Heart right ventricle (tissue), 16 donors: Measurements from ENCODE around the gene CNKSR2. TPM values are rescaled to one million over a fixed set of nuclear protein-coding genes. Genes with fewer than 3 reads are reported as not detected.

Experiments used
- ATAC-seq, 8 donors: fragments of 200-7000 bp; cut with Tn5 transposase; one replicate each; pipeline ENCODE4 v1.9.1; 2020; ENCODE audit warnings: mild to moderate bottlenecking in 8 of 8, moderate library complexity in 8 of 8, moderate number of reproducible peaks in 1 of 8
- DNase-seq, 2 donors: peaks; one replicate each; pipeline ENCODE4 v3.0.0-alpha.2; 2020
- H3K27ac ChIP-seq, 10 donors: fragments of 200-600 bp; sonication (generic) in 2 of 10; one replicate each; pipeline versions ENCODE4 v1.5.0 to v1.8.0; 2020 to 2022; ENCODE audit warnings: mild to moderate bottlenecking in 3 of 10
- H3K27me3 ChIP-seq, 7 donors: fragments of 200-600 bp; one replicate each; pipeline ENCODE4 v1.8.0; 2021 to 2022; ENCODE audit warnings: mild to moderate bottlenecking in 2 of 7
- H3K36me3 ChIP-seq, 9 donors: fragments of 200-600 bp; sonication (generic) in 1 of 9; one replicate each; pipeline versions ENCODE4 v1.5.0 to v1.8.0; 2020 to 2022; ENCODE audit warnings: mild to moderate bottlenecking in 2 of 9
- H3K4me1 ChIP-seq, 9 donors: fragments of 200-600 bp; sonication (generic) in 1 of 9; one replicate each; pipeline versions ENCODE4 v1.5.0 to v1.8.0; 2020 to 2022; ENCODE audit warnings: mild to moderate bottlenecking in 4 of 9
- H3K4me3 ChIP-seq, 10 donors: fragments of 200-600 bp; sonication (generic) in 2 of 10; one replicate each; pipeline versions ENCODE4 v1.5.0 to v1.8.0; 2020 to 2022; ENCODE audit warnings: mild to moderate bottlenecking in 7 of 10, moderate library complexity in 2 of 10
- H3K9me3 ChIP-seq, 11 donors: fragments of 200-600 bp in 10 of 11; sonication (generic) in 2 of 11; one replicate each; pipeline versions ENCODE4 v1.5.0 to v1.8.0; 2013 to 2022; ENCODE audit warnings: mild to moderate bottlenecking in 2 of 11, control low read depth in 1 of 11, moderate library complexity in 1 of 11
- WGBS, 2 donors: extraction: QIAGEN DNeasy Blood & Tissue Kit; methylation state at CpG; one replicate each; pipeline ENCODE4 v1.1.7; 2013; ENCODE audit warnings: inconsistent platforms in 1 of 2; 5-methylcytosine and 5-hydroxymethylcytosine counted together
- intact Hi-C, 10 donors: fragments of 100-400 bp; cut with DNase I; formaldehyde crosslinking; loops; one replicate each; pipeline versions ENCODE4 v1.11.1 to v1.14.2; 2022
- polyA plus RNA-seq, 2 donors: library from polyadenylated mRNA; stranded (reverse); fragments of 200-250 nt; gene quantifications; one replicate each; pipeline ENCODE4 v1.2.3, GENCODE V29; 2013
- total RNA-seq, 10 donors: library from RNA; stranded (reverse); fragmentation: NEBNext Ultra II Directional in 3 of 10; extraction: Animal tissue kit (Norgen Biotek cat#: 25700) in 3 of 10; gene quantifications; one replicate each; pipeline versions ENCODE4 v1.2.1 to v1.2.4, GENCODE V29; 2021 to 2023
- TF ChIP-seq, protein P1 (sequence below), 9 donors: fragments of 200-600 bp; sonication (generic) in 2 of 9; IDR thresholded peaks; one replicate each; pipeline versions ENCODE4 v1.5.0 to v1.8.0; 2021 to 2022; ENCODE audit warnings: antibody characterized with exemption in 9 of 9, mild to moderate bottlenecking in 5 of 9, moderate library complexity in 1 of 9
- donor health status: Arrhythmogenic right ventricular cardiomyopathy.
- donor health status: ischemic (EF 13 %, LVEDD 7.1; RV severe dilation, severe dysfunction).
- donor health status: healthy with polysubstance abuse.
- donor health status: DM: no; HTN: yes; CAD: no.
- donor health status: DM: no; HTN: no; CAD: no.
- donor health status: ischemic (EF 25% LVEDD 6.9; RV normal size, moderate dysfunction).
- donor health status: ischemic (EF 25% LVEDD 5.7; RV mildly dilated, moderate dysfunction).
- donor health status: healthy.
- donor health status: DM: yes; HTN: yes; CAD: no.
- donor health status: Ischemic cardiomyopathy.
- donor health status: ischemic (EF 35%, LVEDD 5.7; RV mildly dilated, moderate dysfunction).
- donor health status: nonischemic (EF 11% LVEDD 7.7; RV severe dilation, severe dysfunction).
- donor health status: DM: yes; HTN: yes; CAD: no.
- donor health status: PGD.
- donor health status: ischemic (EF 29% LVEDD 5.4; RV normal size, mild dysfunction).
- donor health status: nonischemic (EF 23%, LVEDD 6.1; RV moderate dilation, normal function).

The CNKSR2 gene
- total and polyA plus RNA-seq, 12 donors = 0.03 to 1.6 (median 0.44) TPM

GRCh38 chrX:21559417-21559816 is 185.2 kb downstream of the CNKSR2 start:
- Histone ChIP-seq H3K9me3 (no peaks in the 10 kb centered on the region), H3K4me3 (no peak overlapping the region), H3K36me3 (no peaks in the 10 kb centered on the region), H3K27ac (no peak overlapping the region), H3K27me3 (no peaks in the 10 kb centered on the region), H3K4me1 (no peaks in the 10 kb centered on the region)
- no peak for DNase-seq
- ATAC-seq = no peak
- TF ChIP-seq, protein P1, sequence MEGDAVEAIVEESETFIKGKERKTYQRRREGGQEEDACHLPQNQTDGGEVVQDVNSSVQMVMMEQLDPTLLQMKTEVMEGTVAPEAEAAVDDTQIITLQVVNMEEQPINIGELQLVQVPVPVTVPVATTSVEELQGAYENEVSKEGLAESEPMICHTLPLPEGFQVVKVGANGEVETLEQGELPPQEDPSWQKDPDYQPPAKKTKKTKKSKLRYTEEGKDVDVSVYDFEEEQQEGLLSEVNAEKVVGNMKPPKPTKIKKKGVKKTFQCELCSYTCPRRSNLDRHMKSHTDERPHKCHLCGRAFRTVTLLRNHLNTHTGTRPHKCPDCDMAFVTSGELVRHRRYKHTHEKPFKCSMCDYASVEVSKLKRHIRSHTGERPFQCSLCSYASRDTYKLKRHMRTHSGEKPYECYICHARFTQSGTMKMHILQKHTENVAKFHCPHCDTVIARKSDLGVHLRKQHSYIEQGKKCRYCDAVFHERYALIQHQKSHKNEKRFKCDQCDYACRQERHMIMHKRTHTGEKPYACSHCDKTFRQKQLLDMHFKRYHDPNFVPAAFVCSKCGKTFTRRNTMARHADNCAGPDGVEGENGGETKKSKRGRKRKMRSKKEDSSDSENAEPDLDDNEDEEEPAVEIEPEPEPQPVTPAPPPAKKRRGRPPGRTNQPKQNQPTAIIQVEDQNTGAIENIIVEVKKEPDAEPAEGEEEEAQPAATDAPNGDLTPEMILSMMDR (IDR thresholded peaks at IDR 0.05) = no peak
- intact Hi-C loops = no loop called here
- 54 to 58% methylated on average over 2 of the region's 2 CpGs for WGBS, 2 donors

DNA sequence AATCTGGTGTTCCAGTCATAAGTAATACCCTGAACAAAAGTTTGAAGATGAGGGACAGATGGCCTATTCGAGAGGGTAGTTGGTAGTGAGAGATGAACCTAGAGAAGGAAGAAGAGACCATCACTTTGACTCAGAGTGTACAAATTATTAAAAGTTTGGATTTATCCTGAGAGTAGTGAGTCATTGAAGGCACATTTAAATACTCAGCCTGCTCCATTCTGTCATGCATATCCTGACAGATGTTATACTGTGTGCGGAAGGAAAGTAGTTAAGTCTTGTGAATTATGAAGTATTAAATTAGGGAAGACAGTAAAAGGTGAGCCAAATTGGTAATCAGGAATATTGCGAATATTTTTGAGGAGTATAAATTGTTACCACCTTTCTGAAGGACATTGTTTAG is 190.8 kb downstream of the CNKSR2 start:
- no peak for ATAC-seq
- TF ChIP-seq, protein P1 (IDR thresholded peaks at IDR 0.05) = no peak
- no peak overlapping the region for H3K4me3 ChIP-seq
- intact Hi-C loops = no loop called here
- no peak for DNase-seq
- no peaks in the 10 kb centered on the region for H3K27me3 ChIP-seq
- no peaks in the 10 kb centered on the region for H3K36me3 ChIP-seq
- no peak overlapping the region for H3K27ac ChIP-seq
- peaks cover 0 to 5% (median 0%) of the 10 kb centered on the region in 11 donors for H3K9me3 ChIP-seq
- no peaks in the 10 kb centered on the region for H3K4me1 ChIP-seq
- WGBS, 2 donors = 87 to 95% methylated on average over 3 of the region's 3 CpGs

DNA sequence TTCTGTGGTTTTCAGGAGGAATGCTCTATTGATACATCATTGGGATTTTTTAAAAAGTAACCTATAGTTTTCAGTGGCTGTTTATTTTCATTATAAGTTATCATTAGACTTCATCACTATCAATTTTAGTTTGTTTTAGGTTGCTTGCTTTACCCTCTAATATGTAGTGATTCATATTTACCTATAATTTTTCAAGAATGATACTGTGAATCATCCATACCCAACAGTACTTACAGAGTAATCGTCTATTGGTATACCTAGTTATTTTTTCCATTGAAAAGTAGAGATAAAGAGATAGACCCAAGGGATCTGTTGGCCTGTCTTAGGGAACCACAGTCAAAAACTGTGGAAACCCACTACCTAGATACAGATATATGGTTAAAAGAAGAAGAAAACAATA is 200.6 kb downstream of the CNKSR2 start:
- Histone ChIP-seq H3K27me3 (no peaks in the 10 kb centered on the region), H3K4me1 (no peaks in the 10 kb centered on the region), H3K27ac (no peak overlapping the region), H3K9me3 (peaks cover 0 to 17% (median 0%) of the 10 kb centered on the region in 11 donors), H3K4me3 (no peak overlapping the region), H3K36me3 (no peaks in the 10 kb centered on the region)
- intact Hi-C loops = no loop called here
- ATAC-seq (no peak), DNase-seq (no peak)
- 92 to 93% methylated on average over 1 of the region's 1 CpG for WGBS, 2 donors
- TF ChIP-seq, protein P1 (IDR thresholded peaks at IDR 0.05) = no peak

DNA sequence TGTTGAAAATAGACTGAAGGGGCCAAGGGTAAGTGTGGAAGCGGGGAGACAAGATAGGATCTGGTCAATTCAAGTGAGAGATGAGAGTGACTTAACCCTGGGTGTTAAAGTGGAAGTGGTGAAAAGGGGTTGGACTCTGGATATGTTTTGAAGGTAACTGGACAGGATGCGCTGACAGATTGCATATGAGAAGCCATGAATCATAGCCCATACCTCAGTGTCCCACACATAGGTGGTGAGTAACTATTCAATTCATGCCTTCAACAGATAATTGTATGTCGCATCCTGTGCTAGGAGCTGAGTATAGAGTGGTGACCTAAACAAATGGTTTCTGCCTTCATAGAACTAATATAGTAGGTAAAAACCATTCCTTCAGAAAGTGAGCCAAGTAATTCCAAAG is 207.3 kb downstream of the CNKSR2 start:
- Histone ChIP-seq H3K9me3 (peaks cover 0 to 6% (median 0%) of the 10 kb centered on the region in 11 donors), H3K4me1 (no peaks in the 10 kb centered on the region), H3K27ac (no peak overlapping the region), H3K4me3 (no peak overlapping the region), H3K27me3 (no peaks in the 10 kb centered on the region), H3K36me3 (no peaks in the 10 kb centered on the region)
- ATAC-seq (no peak), DNase-seq (no peak)
- intact Hi-C loops = no loop called here
- WGBS, 2 donors = 79 to 84% methylated on average over 3 of the region's 3 CpGs
- TF ChIP-seq, protein P1 (IDR thresholded peaks at IDR 0.05) = no peak
